22Rv1 (cell line): ENCODE measurements around the gene FAM193B.

ENCODE experiments used
- H3K27ac ChIP-seq: fragments of 450-650 bp; 2 replicates; pipeline ENCODE4 v1.5.1; 2017
- ZFX ChIP-seq: fragments of 450-650 bp; IDR thresholded peaks from 2 replicates; pipeline ENCODE4 v1.6.1; 2017; ENCODE audit warnings: antibody characterized with exemption, borderline replicate concordance
- TF ChIP-seq, protein P1 (sequence below): fragments of 450-650 bp; IDR thresholded peaks from 2 replicates; pipeline ENCODE4 v1.5.1; 2017; ENCODE audit warnings: mild to moderate bottlenecking

Gene FAM193B

DNA sequence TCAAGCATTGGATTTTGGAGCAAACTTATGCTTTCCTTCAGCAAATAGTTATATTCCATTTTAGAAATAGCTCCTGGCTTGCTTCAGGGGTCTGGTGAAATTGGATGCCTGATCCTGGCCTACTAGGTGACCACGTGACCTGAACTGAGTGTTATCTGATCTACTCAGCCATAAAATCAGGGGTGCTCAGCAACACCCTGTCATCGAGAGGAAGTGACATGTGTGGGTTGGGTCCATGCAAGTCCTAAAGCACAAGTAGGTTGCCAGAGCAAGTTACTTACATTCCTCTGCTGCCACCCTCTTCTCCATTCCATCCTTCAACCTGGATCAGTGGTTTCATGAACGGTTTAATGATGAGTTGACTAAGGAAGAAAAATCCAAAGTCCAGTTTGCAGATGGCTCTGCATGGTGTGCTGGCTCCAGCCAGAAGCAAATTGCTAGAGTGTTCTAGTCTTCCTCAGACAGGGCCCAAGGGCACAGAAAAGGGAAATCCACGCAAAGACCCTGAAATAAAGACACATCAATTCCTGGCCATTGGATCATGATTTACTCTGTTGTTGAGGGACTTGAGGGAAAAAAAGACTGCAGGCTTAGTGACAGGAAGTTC is 2.8 kb upstream of the FAM193B start:
- no peak overlapping the region for H3K27ac ChIP-seq
- TF ChIP-seq, protein P1, sequence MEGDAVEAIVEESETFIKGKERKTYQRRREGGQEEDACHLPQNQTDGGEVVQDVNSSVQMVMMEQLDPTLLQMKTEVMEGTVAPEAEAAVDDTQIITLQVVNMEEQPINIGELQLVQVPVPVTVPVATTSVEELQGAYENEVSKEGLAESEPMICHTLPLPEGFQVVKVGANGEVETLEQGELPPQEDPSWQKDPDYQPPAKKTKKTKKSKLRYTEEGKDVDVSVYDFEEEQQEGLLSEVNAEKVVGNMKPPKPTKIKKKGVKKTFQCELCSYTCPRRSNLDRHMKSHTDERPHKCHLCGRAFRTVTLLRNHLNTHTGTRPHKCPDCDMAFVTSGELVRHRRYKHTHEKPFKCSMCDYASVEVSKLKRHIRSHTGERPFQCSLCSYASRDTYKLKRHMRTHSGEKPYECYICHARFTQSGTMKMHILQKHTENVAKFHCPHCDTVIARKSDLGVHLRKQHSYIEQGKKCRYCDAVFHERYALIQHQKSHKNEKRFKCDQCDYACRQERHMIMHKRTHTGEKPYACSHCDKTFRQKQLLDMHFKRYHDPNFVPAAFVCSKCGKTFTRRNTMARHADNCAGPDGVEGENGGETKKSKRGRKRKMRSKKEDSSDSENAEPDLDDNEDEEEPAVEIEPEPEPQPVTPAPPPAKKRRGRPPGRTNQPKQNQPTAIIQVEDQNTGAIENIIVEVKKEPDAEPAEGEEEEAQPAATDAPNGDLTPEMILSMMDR: no peak
- TF ChIP-seq ZFX: no peak

DNA sequence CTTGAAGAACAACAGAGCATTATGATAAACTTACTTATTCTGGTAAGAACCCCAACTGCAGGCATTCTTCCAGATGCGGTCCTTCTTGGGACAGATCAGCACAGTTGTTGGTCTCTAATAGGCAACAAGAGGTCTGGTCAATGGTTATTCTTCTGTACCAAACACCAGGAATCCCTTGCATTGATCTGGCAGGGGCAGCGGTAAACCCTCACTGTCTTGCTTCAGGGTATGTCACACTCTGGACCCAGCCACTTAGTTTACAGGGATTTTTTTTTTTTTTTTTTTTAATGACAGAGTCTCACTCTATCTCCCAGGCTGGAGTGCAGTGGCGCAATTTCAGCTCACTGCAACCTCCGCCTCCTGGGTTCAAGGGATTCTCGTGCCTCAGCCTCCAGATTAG is 1.3 kb upstream of the FAM193B start:
- TF ChIP-seq, protein P1: no peak
- no peak for TF ChIP-seq ZFX
- H3K27ac ChIP-seq: no peak overlapping the region

DNA sequence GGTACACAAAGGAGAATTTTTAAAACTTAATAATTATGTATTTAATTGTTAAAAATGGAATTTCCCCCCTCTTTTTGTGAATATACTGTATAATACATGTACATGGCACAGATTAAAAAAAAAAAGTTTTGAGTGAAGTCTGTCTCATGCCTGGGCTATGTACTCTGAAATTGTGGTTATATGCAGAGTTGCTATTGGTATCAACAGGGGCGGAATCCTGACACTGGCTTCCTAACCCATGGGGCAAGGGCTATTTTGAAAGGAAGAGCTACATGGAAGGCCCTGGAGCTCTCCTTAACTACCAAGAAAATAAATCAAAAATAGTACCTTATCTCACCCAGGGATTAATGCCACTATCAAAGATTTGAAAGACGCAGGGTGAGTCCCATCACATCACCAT is 865 bp upstream of the FAM193B start:
- TF ChIP-seq, protein P1: no peak
- no peak for TF ChIP-seq ZFX
- H3K27ac ChIP-seq: peak overlapping the region; percentile 72

DNA sequence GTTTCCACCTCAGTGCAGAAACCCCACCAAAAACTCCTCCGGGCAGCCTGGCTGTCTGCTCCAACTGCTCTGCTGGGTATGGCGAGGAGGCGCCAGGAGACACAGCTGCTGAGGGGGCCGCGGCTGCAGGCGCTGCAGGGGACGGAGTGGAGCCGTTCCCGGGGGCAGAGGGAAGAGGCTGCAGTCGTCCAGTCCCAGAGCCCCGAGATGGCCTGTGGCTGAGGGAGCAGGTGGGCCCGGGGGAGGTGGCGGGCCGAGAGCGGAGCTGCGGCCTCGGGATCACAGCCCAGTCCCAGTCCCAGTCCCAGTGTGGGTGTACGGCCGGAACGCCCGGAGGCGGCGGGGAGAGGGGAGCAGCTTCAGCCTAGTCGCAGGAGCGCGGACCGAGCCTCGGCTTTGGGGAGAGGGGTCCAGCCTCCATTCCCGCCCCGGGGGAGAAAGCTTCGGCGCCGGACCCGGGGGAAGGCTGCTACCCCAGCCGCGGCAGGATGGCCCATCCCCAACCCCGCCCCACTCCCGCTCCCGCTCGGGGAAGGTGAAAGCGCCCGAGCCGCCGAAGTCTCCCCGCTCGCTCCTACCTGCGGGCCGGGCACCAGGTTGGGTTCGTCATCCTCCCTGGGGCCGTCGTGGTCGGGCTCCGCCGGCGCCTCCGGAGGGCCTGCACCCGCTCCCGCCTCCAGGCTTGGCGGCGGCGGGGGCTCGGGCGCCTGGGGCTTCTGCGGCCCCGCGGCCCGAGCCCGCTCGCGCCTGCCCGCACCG is 513 bp downstream of the FAM193B start:
- peak overlapping the region; percentile 72 for H3K27ac ChIP-seq

DNA sequence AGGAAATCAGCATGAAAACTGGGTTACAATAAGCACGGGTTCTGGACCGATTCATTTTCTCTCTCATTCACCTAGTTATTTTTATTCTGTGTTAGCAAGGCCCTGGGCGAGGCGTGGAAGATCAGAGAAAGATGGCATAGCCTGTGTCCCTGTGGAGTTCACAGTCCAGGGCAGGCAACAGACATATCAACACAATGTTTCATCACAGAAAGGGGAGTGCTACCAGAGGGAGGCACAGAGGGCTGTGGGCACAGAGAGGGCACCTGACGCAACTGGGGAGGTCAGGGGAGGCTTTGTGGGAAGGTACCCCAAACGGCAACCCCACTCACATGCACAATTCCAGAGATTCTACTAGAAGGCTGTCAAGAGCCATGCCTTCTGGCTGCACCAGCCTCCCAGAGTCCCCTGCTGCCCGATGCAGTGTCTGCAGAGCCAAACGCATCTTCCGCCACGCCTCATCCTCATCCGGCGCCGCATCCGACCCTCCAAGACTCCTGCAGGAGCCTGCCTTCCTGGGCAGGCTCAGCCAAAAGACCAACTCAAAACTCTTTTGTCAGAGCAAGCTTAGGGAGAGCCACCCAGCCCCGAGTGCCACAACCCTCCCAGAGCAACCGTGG is 1.4 kb downstream of the FAM193B start:
- TF ChIP-seq ZFX: no peak
- TF ChIP-seq, protein P1: no peak
- H3K27ac ChIP-seq: 0 out of 2 replicates have a peak overlapping the region, but pooled peaks have one; percentile 72

More for the DNA sequence above, 513 bp downstream of the FAM193B start:
- TF ChIP-seq, protein P1: no peak
- TF ChIP-seq ZFX: no peak

DNA sequence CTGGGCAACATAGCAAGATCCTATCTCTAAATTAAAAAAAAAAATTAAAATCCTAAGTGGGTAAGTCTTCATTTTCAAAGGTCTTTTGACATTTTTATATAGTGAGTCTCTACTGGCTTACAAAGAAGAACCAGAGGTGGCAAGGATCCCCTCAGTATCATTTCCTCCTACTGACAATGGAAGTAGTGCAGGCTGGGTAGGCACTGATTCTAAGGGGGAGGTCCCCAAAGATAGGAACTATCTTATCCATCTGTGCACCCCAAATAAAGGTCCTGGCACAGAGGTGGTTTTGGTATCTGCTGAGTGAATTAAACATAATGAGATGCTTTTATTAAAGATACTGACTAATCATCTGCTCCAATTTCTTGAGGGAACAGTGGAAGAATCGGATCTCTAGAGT is 4.2 kb downstream of the FAM193B start:
- no peak for TF ChIP-seq ZFX
- TF ChIP-seq, protein P1: no peak
- no peak overlapping the region for H3K27ac ChIP-seq

DNA sequence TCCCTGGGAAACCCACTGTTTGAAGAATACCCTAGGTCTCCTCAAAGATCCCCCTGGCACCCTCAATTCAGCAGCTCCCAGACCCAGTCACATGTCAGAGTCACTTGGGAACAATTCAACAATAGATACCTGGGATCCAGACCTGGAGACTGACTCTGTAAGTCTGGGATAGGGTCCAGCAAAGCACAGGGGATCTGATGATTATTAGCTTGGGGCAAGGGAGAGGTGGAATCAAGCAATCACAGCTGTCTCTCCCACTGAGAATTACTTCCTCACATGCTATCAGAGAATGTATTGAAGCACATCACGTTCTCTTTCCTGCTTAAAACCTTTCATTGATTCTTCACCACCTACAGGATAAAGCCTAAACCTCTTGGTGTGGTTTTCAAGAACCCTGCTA is 5.9 kb downstream of the FAM193B start:
- no peak overlapping the region for H3K27ac ChIP-seq
- TF ChIP-seq, protein P1: no peak
- TF ChIP-seq ZFX: no peak
